ENCODE results near the gene SCMH1.

The SCMH1 gene

GRCh38 chr1:41041614-41042270 lies 200.4 kb downstream of the SCMH1 start:
- DNase-seq (ENCODE audit: low spot score) = no peak
- TF ChIP-seq CTCF (IDR thresholded peaks at IDR 0.05; ENCODE audit: extremely low read depth, missing control alignments) = no peak

GRCh38 chr1:41038110-41038509 lies 204.0 kb downstream of the SCMH1 start:
- TF ChIP-seq CTCF (IDR thresholded peaks at IDR 0.05; ENCODE audit: extremely low read depth, missing control alignments) = no peak
- DNase-seq (ENCODE audit: low spot score) = no peak

- DNase-seq (ENCODE audit: low spot score) = no peak
- TF ChIP-seq CTCF (IDR thresholded peaks at IDR 0.05; ENCODE audit: extremely low read depth, missing control alignments) = no peak
Observed at GRCh38 chr1:41037116-41037903, 204.8 kb downstream of the SCMH1 start.

- DNase-seq (ENCODE audit: low spot score) = no peak
- no peak for TF ChIP-seq CTCF (IDR thresholded peaks at IDR 0.05; ENCODE audit: extremely low read depth, missing control alignments)
Observed at GRCh38 chr1:41033272-41033671, 208.8 kb downstream of the SCMH1 start.

- no peak for TF ChIP-seq CTCF (IDR thresholded peaks at IDR 0.05; ENCODE audit: extremely low read depth, missing control alignments)
- DNase-seq (ENCODE audit: low spot score) = no peak
Observed at GRCh38 chr1:41032147-41032546, 210.0 kb downstream of the SCMH1 start.

- no peak for TF ChIP-seq CTCF (IDR thresholded peaks at IDR 0.05; ENCODE audit: extremely low read depth, missing control alignments)
- no peak for DNase-seq (ENCODE audit: low spot score)
Observed at GRCh38 chr1:41030872-41031616, 211.1 kb downstream of the SCMH1 start.
